Endothelial cell of umbilical vein (primary cell): ENCODE measurements around the gene FBXL19. TPM values are rescaled to one million over a fixed set of nuclear protein-coding genes. Genes with fewer than 3 reads are reported as not detected.
A peak's percentile ranks its signal among the peaks of the same experiment; 100 is the strongest.

Source experiments
- BruUV-seq: library from RNA; stranded (reverse); fragments of 400-500 nt; replicated peaks from 2 replicates; lab custom pipeline; 2021; lab: Mats Ljungman, UMichigan
- CTCF ChIA-PET: fragments of 300-600, 350-600 bp; sonication (Branson Sonifier 250); formaldehyde crosslinking; loops from one replicate; lab custom pipeline; 2021; ENCODE audit warnings: antibody characterized with exemption, inconsistent platforms; lab: Charles Lee
- POLR2A ChIA-PET: fragments of 300-600, 350-600 bp; sonication (Branson Sonifier 250); formaldehyde crosslinking; loops from one replicate; lab custom pipeline; 2021; ENCODE audit warnings: antibody characterized with exemption, inconsistent platforms; lab: Charles Lee
- DNase-seq: peaks from one replicate; pipeline ENCODE4 v3.0.0-alpha.2; 2011; ENCODE audit warnings: low read depth, low spot score
- FAIRE-seq: peaks from 2 replicates; lab custom pipeline; 2011; peaks lifted over from hg19 to GRCh38; lab: Jason Lieb, UNC
- H2AFZ ChIP-seq: 2 replicates; pipeline ENCODE4 v1.6.0; 2012; ENCODE audit warnings: low read depth, low read length, control low read depth, inconsistent platforms
- H3K27ac ChIP-seq: 2 replicates; pipeline ENCODE4 v1.5.1; 2011; ENCODE audit warnings: low read depth, mild to moderate bottlenecking, control low read depth, low read length, moderate library complexity; ENCODE audit not compliant: insufficient read depth
- H3K27me3 ChIP-seq, 2 experiments: 2 replicates each; pipeline versions ENCODE4 v1.6.0 to v1.6.1; 2011; ENCODE audit warnings: low read length in 2 of 2, mixed read lengths in 1 of 2; ENCODE audit not compliant: control insufficient read depth in 2 of 2, insufficient read depth in 2 of 2
- H3K36me3 ChIP-seq, 2 experiments: 2 replicates in 1 of 2; 3 replicates in 1 of 2; pipeline ENCODE4 v1.5.1; 2011; ENCODE audit warnings: low read length in 2 of 2, mild to moderate bottlenecking in 1 of 2, moderate library complexity in 1 of 2; ENCODE audit not compliant: control insufficient read depth in 2 of 2, insufficient read depth in 2 of 2; ENCODE audit errors: extremely low read depth in 1 of 2
- H3K4me1 ChIP-seq: 3 replicates; pipeline ENCODE4 v1.5.1; 2011; ENCODE audit warnings: mild to moderate bottlenecking, low read length; ENCODE audit not compliant: control insufficient read depth, insufficient read depth; ENCODE audit errors: extremely low read depth
- H3K4me2 ChIP-seq: 2 replicates; pipeline ENCODE4 v1.6.1; 2011; ENCODE audit warnings: low read length, control low read depth, mixed read lengths; ENCODE audit not compliant: insufficient read depth
- H3K4me3 ChIP-seq, 3 experiments: fragments of 200-600 bp in 1 of 3; sonication (generic), shearing (Covaris generic) in 1 of 3; replicated peaks in 1 of 3; 2 replicates each; pipeline ENCODE4 v1.5.1; 2011 to 2016; ENCODE audit warnings: control low read depth in 3 of 3, low read length in 3 of 3, mild to moderate bottlenecking in 2 of 3, inconsistent platforms in 1 of 3, low read depth in 1 of 3, moderate library complexity in 1 of 3; ENCODE audit not compliant: insufficient read depth in 1 of 3
- H3K79me2 ChIP-seq: 2 replicates; pipeline ENCODE4 v1.6.0; 2012; ENCODE audit warnings: low read length, inconsistent platforms; ENCODE audit not compliant: control insufficient read depth, insufficient read depth
- H3K9ac ChIP-seq: replicated peaks from 2 replicates; pipeline ENCODE3; 2011; ENCODE audit warnings: low read length, control low read depth; ENCODE audit not compliant: insufficient read depth; ENCODE audit errors: extremely low read depth
- H3K9me1 ChIP-seq: replicated peaks from 3 replicates; pipeline ENCODE4 v1.6.0; 2011; ENCODE audit warnings: mild to moderate bottlenecking, low read length; ENCODE audit not compliant: control insufficient read depth, insufficient read depth; ENCODE audit errors: extremely low read depth
- H3K9me3 ChIP-seq: replicated peaks from 2 replicates; pipeline ENCODE4 v1.5.1; 2012; ENCODE audit warnings: low read length, inconsistent platforms; ENCODE audit not compliant: control insufficient read depth, insufficient read depth
- H4K20me1 ChIP-seq: replicated peaks from 2 replicates; pipeline ENCODE3; 2011; ENCODE audit warnings: mild to moderate bottlenecking, low read length; ENCODE audit not compliant: control insufficient read depth, insufficient read depth; ENCODE audit errors: extremely low read depth
- CTCF ChIP-seq, 2 donors: IDR thresholded peaks; 1 replicate in 1 of 2; 2 replicates in 1 of 2; pipeline ENCODE4 v1.5.1; 2011; ENCODE audit warnings: low read length in 2 of 2, mild to moderate bottlenecking in 2 of 2, moderate library complexity in 2 of 2, control low read depth in 1 of 2, inconsistent platforms in 1 of 2, low read depth in 1 of 2; ENCODE audit not compliant: insufficient read depth in 1 of 2; ENCODE audit errors: extremely low read depth in 1 of 2
- EZH2 ChIP-seq: IDR thresholded peaks from 2 replicates; pipeline ENCODE4 v1.6.1; 2012; ENCODE audit warnings: borderline replicate concordance, low read depth, mild to moderate bottlenecking, moderate library complexity, low read length, inconsistent platforms; ENCODE audit not compliant: severe bottlenecking
- FOS ChIP-seq: IDR thresholded peaks from 2 replicates; pipeline ENCODE4 v1.6.1; 2011; ENCODE audit warnings: mild to moderate bottlenecking, low read length, moderate library complexity, borderline replicate concordance; ENCODE audit not compliant: insufficient read depth
- GATA2 ChIP-seq: IDR thresholded peaks from 2 replicates; pipeline ENCODE4 v1.7.0; 2011; ENCODE audit warnings: low read depth, mild to moderate bottlenecking, moderate library complexity, mixed read lengths, low read length; ENCODE audit not compliant: insufficient read length, insufficient read depth
- JUN ChIP-seq: IDR thresholded peaks from 2 replicates; pipeline ENCODE4 v1.6.1; 2011; ENCODE audit warnings: borderline replicate concordance, low read depth; ENCODE audit not compliant: insufficient read length, insufficient read depth
- MAX ChIP-seq: IDR thresholded peaks from 2 replicates; pipeline ENCODE4 v1.6.1; 2011; ENCODE audit not compliant: insufficient read depth, insufficient read length
- MYC ChIP-seq: IDR thresholded peaks from one replicate; pipeline ENCODE4 v1.6.1; 2011; ENCODE audit warnings: mild to moderate bottlenecking, low read depth, low read length
- POLR2A ChIP-seq: IDR thresholded peaks from 2 replicates; pipeline ENCODE4 v1.6.1; 2012; ENCODE audit warnings: low read depth, mild to moderate bottlenecking, control low read depth, low read length
- POLR2AphosphoS5 ChIP-seq: IDR thresholded peaks from 2 replicates; pipeline ENCODE4 v1.6.1; 2012; ENCODE audit warnings: low read depth, mild to moderate bottlenecking, control low read depth, low read length, moderate library complexity; ENCODE audit not compliant: insufficient read depth
- dilution Hi-C: fragments of 300-500 bp; cut with MboI; formaldehyde crosslinking; loops from one replicate; pipeline ENCODE4 v1.15.0; 2019; ENCODE audit warnings: low sequenced_read_pairs; ENCODE audit not compliant: extremely low pct_ligation_motif_present
- intact Hi-C: fragments of 100-400 bp; cut with micrococcal nuclease; formaldehyde crosslinking; loops from one replicate; pipeline ENCODE4 v1.10.0; 2022
- polyA plus RNA-seq, 4 experiments: library from polyadenylated mRNA; depleted of rRNA in 3 of 4; stranded (reverse) in 3 of 4; unstranded in 1 of 4; fragments of >200 nt; gene quantifications; 2 replicates each; pipeline versions ENCODE4 v1.2.1 to v1.2.3, GENCODE V29; 2011 to 2012; ENCODE audit warnings: missing spikeins in 1 of 4
- total RNA-seq: library from RNA; stranded (reverse); gene quantifications from 2 replicates; pipeline ENCODE4 v1.2.3, GENCODE V29; 2021

Gene FBXL19
- total and polyA plus RNA-seq, 2 donors (not counting 3 experiments of a cell fraction or from before 2014, with no cell fraction given), result 22.1 to 38.0 TPM

- H3K4me1 ChIP-seq, result peaks cover 18% of the 10 kb centered on the region
- no peak overlapping the region for H3K9ac ChIP-seq
- ChIA-PET POLR2A (no interaction called here), CTCF (interaction anchor here (0.9 to 1.5 kb wide), 3 partner anchors 10 to 106 kb away, joined by 3 to 4 read pairs (median 3); partner anchors contain the start of gene HSD3B7)
- H3K79me2 ChIP-seq, result no peaks in the 10 kb centered on the region
- H3K9me1 ChIP-seq, result no peaks in the 10 kb centered on the region
- no peak for DNase-seq
- H3K27ac ChIP-seq, result no peak overlapping the region
- dilution Hi-C loops (no loop called here), intact Hi-C loops (no loop called here)
- TF ChIP-seq POLR2AphosphoS5 (no peak), MAX (no peak), EZH2 (no peak), JUN (no peak), GATA2 (no peak), MYC (no peak), FOS (no peak), CTCF (IDR thresholded peaks at IDR 0.05; ENCODE audit: extremely low read depth in 1 of 2, insufficient read depth in 1 of 2, low read depth in 1 of 2, low read length in 2 of 2) (no peak), POLR2A (no peak)
- H3K9me3 ChIP-seq, result no peaks in the 10 kb centered on the region
- no peak overlapping the region for H2AFZ ChIP-seq
- peak overlapping the region in 2 of 3 experiments; percentile 58 to 72 for H3K4me3 ChIP-seq
- H4K20me1 ChIP-seq, result no peaks in the 10 kb centered on the region
- no peak for FAIRE-seq
- H3K36me3 ChIP-seq, result peaks cover 0 to 3% of the 10 kb centered on the region in 2 experiments
- no peaks in the 10 kb centered on the region for H3K27me3 ChIP-seq
- no peak overlapping the region for H3K4me2 ChIP-seq
- no TSS peak for BruUV-seq
These were observed 27.2 kb downstream of the FBXL19 start for GRCh38 chr16:30950516-30951065.
